ENCODE measurements around the gene BICDL1. TPM values are rescaled to one million over a fixed set of nuclear protein-coding genes. Genes with fewer than 3 reads are reported as not detected.

Gene BICDL1
- total and polyA plus RNA-seq, 2 donors from 2014 or later = 60.5 to 101 TPM

- H3K4me1 ChIP-seq (ENCODE audit: control insufficient read depth in 2 of 3, insufficient read depth in 2 of 3, low read depth in 1 of 3, low read length in 3 of 3) = no peaks in the 10 kb centered on the region
- intact Hi-C loops (cut with DNase I) = no loop called here
- DNase-seq = no peak
- H3K27me3 ChIP-seq (ENCODE audit: control insufficient read depth, insufficient read depth, low read length) = no peaks in the 10 kb centered on the region
- no peak overlapping the region for H3K9ac ChIP-seq (ENCODE audit: low read length in 3 of 3)
- no peak for FAIRE-seq
- peaks cover 7 to 78% (median 54%) of the 10 kb centered on the region in 3 donors for H3K36me3 ChIP-seq (ENCODE audit: control insufficient read depth in 2 of 3, insufficient read depth in 3 of 3, low read length in 3 of 3)
- TF ChIP-seq CTCF (IDR thresholded peaks at IDR 0.05; ENCODE audit: borderline replicate concordance, extremely low read depth, insufficient read depth) = no peak
- H3K4me3 ChIP-seq (ENCODE audit: low read length in 3 of 3) = no peak overlapping the region
- H3K9me3 ChIP-seq (ENCODE audit: control insufficient read depth in 2 of 3, insufficient read depth in 1 of 3, low read length in 3 of 3) = no peaks in the 10 kb centered on the region
- no peak overlapping the region for H3K27ac ChIP-seq (ENCODE audit: low read depth in 2 of 2, low read length in 2 of 2)
Measured at GRCh38 chr12:120130011-120130410, 141.0 kb downstream of the BICDL1 start.

- DNase-seq (no peak), FAIRE-seq (no peak)
- no peak overlapping the region for H3K9ac ChIP-seq (ENCODE audit: low read length in 3 of 3)
- no peak for TF ChIP-seq CTCF (IDR thresholded peaks at IDR 0.05; ENCODE audit: borderline replicate concordance, extremely low read depth, insufficient read depth)
- no peak overlapping the region for H3K4me3 ChIP-seq (ENCODE audit: low read length in 3 of 3)
- H3K27me3 ChIP-seq (ENCODE audit: control insufficient read depth, insufficient read depth, low read length) = no peaks in the 10 kb centered on the region
- no peak overlapping the region for H3K27ac ChIP-seq (ENCODE audit: low read depth in 2 of 2, low read length in 2 of 2)
- intact Hi-C loops (cut with DNase I) = no loop called here
- peaks cover 8 to 86% (median 53%) of the 10 kb centered on the region in 3 donors for H3K36me3 ChIP-seq (ENCODE audit: control insufficient read depth in 2 of 3, insufficient read depth in 3 of 3, low read length in 3 of 3)
- no peaks in the 10 kb centered on the region for H3K9me3 ChIP-seq (ENCODE audit: control insufficient read depth in 2 of 3, insufficient read depth in 1 of 3, low read length in 3 of 3)
- H3K4me1 ChIP-seq (ENCODE audit: control insufficient read depth in 2 of 3, insufficient read depth in 2 of 3, low read depth in 1 of 3, low read length in 3 of 3) = no peaks in the 10 kb centered on the region
Measured at GRCh38 chr12:120131116-120131515, 142.1 kb downstream of the BICDL1 start.

GRCh38 chr12:120132054-120132836 is 143.2 kb downstream of the BICDL1 start:
- Histone ChIP-seq H3K9me3 (ENCODE audit: control insufficient read depth in 2 of 3, insufficient read depth in 1 of 3, low read length in 3 of 3) (no peaks in the 10 kb centered on the region), H3K9ac (ENCODE audit: low read length in 3 of 3) (no peak overlapping the region), H3K27ac (ENCODE audit: low read depth in 2 of 2, low read length in 2 of 2) (no peak overlapping the region), H3K4me1 (ENCODE audit: control insufficient read depth in 2 of 3, insufficient read depth in 2 of 3, low read depth in 1 of 3, low read length in 3 of 3) (no peaks in the 10 kb centered on the region), H3K4me3 (ENCODE audit: low read length in 3 of 3) (no peak overlapping the region), H3K27me3 (ENCODE audit: control insufficient read depth, insufficient read depth, low read length) (no peaks in the 10 kb centered on the region), H3K36me3 (ENCODE audit: control insufficient read depth in 2 of 3, insufficient read depth in 3 of 3, low read length in 3 of 3) (peaks cover 10 to 89% (median 61%) of the 10 kb centered on the region in 3 donors)
- DNase-seq (no peak), FAIRE-seq (no peak)
- TF ChIP-seq CTCF (IDR thresholded peaks at IDR 0.05; ENCODE audit: borderline replicate concordance, extremely low read depth, insufficient read depth) = no peak
- intact Hi-C loops (cut with DNase I) = no loop called here
